HG02970 (cell line): Measurements from ENCODE around the gene GTF3C1.

Experiments
- ATAC-seq: cut with Tn5 transposase; IDR thresholded peaks from one replicate; pipeline ENCODE4 v1.9.1; 2021; ENCODE audit warnings: mild to moderate bottlenecking, moderate library complexity, moderate number of reproducible peaks; ENCODE audit not compliant: unreplicated experiment, low FRiP score

Gene GTF3C1, protein sequence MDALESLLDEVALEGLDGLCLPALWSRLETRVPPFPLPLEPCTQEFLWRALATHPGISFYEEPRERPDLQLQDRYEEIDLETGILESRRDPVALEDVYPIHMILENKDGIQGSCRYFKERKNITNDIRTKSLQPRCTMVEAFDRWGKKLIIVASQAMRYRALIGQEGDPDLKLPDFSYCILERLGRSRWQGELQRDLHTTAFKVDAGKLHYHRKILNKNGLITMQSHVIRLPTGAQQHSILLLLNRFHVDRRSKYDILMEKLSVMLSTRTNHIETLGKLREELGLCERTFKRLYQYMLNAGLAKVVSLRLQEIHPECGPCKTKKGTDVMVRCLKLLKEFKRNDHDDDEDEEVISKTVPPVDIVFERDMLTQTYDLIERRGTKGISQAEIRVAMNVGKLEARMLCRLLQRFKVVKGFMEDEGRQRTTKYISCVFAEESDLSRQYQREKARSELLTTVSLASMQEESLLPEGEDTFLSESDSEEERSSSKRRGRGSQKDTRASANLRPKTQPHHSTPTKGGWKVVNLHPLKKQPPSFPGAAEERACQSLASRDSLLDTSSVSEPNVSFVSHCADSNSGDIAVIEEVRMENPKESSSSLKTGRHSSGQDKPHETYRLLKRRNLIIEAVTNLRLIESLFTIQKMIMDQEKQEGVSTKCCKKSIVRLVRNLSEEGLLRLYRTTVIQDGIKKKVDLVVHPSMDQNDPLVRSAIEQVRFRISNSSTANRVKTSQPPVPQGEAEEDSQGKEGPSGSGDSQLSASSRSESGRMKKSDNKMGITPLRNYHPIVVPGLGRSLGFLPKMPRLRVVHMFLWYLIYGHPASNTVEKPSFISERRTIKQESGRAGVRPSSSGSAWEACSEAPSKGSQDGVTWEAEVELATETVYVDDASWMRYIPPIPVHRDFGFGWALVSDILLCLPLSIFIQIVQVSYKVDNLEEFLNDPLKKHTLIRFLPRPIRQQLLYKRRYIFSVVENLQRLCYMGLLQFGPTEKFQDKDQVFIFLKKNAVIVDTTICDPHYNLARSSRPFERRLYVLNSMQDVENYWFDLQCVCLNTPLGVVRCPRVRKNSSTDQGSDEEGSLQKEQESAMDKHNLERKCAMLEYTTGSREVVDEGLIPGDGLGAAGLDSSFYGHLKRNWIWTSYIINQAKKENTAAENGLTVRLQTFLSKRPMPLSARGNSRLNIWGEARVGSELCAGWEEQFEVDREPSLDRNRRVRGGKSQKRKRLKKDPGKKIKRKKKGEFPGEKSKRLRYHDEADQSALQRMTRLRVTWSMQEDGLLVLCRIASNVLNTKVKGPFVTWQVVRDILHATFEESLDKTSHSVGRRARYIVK (N-terminal part only)

DNA sequence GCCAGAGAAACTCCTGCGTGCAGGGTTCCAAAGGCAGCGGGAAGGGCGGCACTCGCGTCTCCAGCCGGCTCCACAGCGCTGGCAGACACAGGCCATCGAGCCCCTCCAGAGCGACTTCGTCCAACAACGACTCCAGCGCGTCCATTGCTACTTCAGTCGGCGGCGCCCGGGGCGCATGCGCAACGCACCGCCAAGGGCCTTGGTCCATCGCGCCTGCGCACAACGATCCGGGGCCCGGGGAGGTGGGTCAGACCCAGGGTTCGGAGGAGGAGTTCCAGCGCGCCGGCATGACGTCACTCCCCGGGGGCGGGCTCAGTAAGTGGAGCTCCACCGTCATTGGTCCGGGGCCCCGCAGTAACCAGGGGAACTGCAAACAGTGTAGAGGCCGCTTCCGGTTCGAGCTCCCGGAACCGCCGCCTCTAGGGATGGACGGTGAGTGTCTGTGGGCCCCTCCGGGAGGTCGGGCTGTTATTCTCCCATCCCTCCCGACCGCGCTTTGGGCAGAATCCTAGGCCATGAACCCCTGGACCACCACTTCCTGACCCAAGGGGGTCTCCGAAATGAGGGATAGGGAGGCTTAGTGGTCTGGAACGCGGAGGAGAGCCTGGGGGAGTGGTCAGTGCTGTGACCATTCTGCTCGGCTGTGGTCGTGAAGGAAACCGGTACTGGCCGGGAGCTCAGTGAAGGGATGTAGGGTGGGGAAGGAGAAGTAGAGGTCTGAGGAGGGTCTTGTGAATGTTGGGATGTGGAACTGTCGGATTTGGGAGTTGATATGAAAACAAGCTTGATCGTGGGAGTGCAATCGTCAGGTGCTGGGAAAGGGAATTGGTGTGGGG lies at the start of gene GTF3C1, which contains the start of gene KATNIP:
GTF3C1 (minus strand) TSS at position 168 of the 836 bp plus-strand sequence; CDS start at position 145, 23 bp downstream.
KATNIP (plus strand) TSS at position 399 of the 836 bp plus-strand sequence; CDS start at position 426, 27 bp downstream.
- peak; percentile 99 for ATAC-seq

DNA sequence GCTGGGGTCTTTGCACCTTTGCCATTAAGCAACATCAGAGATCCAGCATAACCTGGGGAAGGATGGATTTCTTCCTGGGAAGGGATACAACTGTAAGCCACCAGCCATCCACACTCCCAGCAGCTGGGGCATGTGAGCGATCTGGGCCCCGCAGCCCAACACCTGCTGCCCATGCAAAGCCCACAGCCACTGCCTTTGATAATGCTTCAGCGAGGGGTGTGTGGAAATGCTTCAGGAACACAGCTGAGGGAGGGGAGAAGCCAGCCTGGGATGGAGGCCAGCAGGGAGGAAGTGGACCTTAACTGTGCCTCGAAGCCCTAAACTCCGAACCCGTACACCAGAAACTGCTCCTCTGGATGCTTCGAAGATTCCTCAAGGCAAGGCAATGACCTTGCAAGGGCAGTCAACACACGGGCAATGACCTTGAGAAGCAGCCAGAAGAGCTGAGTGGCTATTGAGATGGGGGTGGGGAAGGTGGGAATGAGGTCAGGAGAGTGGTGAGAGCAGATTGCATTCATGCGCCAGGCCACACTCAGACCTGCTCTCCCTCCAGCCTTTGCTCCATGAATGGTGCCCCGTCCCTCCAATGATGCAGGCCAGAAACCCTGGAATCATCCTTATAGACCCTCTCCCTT lies 49.3 kb upstream of the GTF3C1 start:
- ATAC-seq = no peak

DNA sequence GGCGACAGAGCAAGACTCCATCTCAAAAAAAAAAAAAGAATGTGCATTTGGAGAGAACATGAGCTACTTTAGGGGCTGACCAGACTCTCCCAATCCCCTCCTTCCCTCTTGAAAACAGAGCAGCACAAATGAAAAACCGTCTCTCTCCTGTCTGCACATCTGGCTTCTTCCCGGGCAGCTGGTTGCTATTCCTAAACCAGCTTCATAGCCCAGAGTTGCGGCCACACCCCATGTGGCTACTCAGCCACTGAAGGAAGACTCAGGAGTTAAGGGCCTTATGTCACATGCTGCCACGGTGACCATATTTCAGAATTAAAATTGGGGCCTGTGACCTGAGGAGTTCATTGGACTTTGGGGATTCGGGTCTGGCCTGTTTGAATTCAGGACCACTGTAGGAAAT lies 48.5 kb upstream of the GTF3C1 start:
- no peak for ATAC-seq

DNA sequence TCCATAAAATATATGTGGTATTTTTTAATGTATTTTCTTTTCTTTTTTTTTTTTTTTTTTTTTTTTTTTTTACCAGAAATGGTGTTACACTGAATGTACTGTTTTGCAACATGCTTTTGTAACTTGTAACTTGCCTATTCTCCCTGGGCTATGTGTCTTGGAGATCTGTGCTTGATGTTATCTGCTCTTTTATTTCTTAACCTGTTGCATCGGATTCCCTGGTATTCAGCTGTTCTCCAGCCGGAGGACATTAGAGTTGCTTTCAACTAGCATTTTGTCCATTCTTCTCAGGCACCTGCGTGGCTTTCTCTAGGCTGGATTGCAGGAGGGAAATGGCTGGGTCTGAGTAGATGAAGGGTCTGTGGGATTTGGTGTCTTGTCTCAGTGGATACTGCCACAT lies 47.6 kb upstream of the GTF3C1 start:
- ATAC-seq = no peak

DNA sequence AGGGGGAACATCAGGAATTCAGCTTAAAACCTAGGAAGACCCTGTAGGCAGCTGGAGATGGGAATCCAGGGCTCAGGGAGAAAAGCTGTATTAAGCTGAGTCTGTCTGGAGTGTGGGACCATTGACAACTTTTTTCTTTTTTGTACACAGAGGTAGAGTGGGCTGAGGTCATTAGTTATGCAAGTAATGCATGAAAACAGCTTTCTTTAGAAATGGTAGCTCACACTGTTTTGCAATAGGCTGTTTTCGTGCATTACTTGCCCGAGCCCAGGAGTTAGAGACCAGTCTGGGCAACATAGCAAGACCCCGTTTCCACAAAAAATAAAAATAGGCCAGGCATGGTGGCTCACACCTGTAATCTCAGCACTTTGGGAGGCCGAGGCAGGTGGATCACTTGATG lies 46.7 kb upstream of the GTF3C1 start:
- ATAC-seq = no peak

DNA sequence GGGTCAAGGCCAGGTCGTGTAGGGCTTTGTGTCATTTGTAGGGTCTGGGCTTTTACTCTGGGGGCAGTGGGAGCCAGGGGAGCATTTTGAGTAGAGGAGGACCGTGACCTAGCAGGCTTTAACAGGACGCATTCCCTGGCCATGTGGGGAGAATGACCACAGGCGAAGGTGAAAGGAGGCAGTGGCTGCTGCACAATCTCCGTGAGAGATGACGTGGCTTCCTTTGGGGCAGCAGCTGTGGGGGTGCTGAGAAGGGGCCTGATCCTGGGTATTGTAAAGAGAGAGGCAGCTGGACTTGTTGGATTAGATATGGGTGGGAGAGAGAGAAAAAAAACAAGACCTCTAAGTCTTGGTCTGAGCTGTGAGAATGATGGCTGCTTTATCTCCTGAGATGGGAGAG lies 46.3 kb upstream of the GTF3C1 start:
- ATAC-seq = no peak

DNA sequence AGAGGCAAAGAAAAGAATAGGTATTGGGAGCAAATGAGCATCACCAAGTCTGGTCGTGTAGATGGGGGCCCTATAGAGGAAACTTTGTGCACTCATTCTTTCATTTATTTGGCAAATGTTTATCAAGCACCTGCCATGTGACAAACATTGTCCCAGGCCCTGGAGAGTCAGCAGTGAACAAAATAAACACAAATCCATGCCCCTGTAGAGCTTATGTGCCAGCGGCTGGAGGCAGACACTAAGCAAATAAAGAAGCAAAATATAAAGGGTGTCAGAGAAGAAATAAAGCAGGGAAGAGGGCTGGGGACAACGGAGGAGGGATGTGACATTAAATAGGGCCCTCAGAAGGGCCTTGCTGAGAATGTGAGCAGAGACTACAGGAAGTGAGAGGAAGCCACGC lies 45.8 kb upstream of the GTF3C1 start:
- ATAC-seq = no peak

DNA sequence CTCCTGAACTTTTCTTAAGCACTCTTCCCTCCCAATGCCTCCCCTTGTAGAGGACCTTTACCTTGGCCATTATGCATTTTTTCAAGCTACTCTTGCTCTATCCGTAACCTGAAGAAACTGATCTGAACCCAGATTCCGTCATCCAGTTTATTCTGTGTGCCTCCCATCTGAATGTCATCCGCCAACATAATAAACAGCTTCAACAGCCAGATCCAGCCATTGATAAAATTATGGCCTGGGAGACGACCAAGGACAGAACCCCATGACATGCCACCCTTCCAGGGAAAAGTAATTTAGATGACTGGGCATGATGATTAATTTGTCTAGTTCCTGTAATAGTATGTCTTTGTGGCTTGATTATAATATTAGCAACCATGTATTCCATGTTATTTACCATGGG lies 42.1 kb upstream of the GTF3C1 start:
- ATAC-seq = no peak

DNA sequence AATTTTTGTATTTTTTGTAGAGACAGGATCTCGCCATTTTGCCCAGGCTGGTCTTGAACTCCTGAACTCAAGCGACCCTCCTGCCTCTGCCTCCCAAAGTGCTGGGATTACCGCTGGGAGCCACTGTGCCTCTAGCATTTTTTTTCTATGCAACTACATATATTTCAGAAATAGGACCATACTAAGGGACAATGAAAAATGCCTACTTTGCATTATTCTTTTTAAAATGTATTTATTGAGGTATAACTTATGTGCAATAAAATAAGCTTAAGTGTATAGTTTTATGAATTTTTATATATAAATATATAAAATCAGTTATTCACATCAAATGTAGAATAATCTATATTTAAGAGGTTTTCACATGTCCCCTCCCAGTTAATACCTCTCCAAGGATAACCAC lies 38.3 kb upstream of the GTF3C1 start:
- no peak for ATAC-seq

DNA sequence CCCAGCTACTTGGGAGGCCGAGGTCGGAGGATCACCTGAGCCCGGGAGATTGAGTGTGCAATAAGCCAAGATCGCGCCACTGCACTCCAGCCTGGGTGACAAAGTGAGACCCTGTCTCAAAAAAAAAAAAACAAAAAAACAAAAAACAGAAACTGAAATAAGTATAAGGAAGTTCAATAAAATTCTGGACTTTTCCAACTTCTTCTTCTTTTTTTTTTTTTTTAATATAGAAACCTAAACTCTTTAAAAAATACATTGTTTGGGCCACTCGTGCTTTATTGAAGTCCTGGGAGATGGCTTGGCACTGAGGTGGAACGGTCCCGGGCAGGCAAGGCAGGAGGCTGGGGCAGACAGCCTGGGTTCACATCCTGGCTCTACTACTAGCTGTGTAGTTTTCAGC lies 37.0 kb upstream of the GTF3C1 start:
- no peak for ATAC-seq

DNA sequence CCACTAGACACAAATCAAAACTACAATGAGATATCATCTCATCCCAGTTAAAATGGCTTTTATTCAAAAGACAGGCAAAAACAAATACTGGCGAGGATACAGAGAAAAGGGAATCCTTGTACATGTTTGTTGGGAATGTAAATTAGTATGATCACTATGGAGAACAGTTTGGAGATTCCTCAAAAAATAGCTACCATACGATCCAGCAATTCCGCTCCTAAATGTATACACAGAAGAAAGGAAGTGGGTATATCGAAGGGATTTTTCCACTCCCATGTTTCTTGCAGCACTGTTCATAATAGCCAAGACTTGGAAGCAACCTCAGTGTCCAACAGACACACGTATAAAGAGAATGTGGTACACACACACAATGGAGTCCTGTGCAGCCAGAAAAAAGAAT lies 35.5 kb upstream of the GTF3C1 start:
- ATAC-seq = no peak

DNA sequence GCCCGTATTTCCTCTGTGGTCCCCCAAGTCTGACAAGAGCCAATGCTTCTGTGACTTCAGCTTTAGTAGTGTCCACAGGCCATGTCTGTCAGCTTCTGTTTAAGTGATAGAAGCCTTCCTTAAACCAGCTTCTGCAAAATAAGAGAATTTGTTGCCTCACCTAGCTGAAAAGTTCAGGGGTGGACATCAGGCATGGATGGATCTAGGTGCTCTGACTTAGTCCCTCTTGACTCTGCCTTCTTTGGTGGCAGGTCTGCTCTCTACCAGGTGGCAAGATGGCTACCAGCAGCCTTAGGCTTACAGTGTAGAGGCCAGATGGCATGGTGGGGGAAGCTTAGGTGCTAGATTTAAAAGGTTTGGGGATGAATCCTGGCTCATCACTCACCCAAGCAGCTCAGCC lies 33.9 kb upstream of the GTF3C1 start:
- ATAC-seq = no peak

DNA sequence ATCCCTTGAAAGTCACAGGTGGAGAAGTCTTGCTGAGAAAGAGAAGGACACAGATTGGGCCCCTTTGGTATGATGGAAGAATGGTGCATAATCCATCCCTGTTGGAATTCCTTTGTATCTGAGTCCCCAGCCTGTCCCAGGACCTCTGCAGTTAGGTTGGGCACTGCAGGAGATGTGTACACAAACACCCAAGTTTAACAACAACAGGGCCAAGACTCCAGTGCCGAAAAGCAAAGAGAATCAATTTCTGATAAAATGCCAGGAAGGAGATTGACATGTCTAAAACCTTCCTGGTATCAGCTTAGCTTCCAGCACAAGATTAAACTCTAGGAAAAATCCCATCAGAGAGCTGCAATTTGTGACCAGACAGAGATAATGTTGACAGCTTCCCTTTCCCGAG lies 33.2 kb upstream of the GTF3C1 start:
- ATAC-seq = no peak

DNA sequence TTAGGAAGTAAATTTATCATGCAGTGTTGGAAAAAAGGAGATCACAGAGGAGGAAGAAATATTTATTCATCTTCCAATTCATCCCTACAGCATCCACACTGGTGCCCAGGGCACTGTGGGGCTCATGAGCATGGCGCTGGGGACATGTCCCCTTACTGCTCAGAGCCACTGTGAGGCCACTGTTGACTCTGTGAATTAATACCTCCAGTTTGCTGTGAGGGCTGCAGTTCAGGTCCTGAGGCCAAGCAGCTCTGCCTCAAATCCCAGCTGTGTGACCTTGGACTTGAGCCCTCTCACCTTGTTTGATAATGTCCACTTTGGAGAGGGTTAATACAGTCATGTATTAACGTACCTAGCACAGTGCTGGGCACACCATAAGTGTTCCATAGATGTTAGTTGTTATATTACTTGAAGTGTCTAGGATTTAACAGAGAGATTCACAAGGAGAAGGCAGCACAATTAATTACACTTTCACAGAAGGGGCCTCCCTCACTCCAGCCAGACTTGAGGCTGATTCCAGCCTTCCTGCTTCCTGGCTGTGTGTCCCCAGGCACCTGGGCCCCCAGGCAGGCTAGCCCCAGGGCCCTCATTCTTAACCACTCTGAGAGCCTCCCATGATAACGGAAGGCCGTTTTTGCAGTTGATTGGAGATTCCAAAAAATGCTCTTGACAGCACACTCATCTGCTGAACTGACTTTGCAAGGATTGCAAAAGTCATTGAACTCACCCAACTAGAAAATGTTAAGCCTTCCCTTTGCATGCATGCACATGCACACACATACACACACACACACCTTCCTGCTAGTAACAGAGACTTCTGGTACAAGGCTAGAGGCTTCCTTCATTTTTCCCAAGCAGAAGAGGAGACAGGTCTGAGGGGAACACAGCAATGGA lies 29.6 kb upstream of the GTF3C1 start:
- no peak for ATAC-seq

DNA sequence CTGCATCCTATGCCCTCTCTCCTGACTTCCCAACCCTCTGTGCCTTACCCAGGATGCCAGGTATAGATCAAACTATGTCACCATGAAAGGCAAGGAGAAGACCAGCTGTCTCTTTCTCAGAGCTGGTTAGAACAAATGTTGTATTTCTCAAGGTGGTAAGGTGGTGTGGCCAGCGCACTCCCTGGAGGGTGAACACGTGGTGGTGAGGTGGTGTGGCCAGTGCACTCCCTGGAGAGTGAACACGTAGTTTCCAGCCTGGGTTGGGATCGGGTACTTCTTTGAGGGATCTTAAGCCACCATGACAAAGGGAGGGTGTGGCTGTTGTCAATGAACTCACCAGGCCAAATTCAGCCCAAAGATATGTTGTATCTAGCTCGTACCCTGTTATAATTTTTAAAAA lies 27.0 kb upstream of the GTF3C1 start:
- ATAC-seq = no peak

DNA sequence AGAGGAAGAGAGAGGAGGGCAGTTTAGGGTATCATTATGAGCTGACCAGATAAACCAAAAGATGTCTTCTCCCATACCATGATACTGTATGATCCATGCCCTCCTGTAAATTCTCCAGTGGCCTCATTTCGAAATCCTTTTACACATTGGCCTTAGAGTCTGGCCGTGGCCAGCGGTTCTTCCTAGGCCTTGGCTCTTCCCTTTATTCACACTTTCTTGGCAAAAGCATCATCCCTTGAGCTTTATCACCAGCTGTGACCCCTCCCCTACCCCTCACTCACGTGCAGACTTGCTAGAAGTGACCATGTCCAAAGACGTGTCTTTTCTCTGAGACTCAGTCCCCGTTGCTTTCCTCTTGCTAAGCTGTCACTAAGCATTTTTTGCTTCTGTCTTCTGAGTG lies 23.0 kb upstream of the GTF3C1 start:
- ATAC-seq = no peak

DNA sequence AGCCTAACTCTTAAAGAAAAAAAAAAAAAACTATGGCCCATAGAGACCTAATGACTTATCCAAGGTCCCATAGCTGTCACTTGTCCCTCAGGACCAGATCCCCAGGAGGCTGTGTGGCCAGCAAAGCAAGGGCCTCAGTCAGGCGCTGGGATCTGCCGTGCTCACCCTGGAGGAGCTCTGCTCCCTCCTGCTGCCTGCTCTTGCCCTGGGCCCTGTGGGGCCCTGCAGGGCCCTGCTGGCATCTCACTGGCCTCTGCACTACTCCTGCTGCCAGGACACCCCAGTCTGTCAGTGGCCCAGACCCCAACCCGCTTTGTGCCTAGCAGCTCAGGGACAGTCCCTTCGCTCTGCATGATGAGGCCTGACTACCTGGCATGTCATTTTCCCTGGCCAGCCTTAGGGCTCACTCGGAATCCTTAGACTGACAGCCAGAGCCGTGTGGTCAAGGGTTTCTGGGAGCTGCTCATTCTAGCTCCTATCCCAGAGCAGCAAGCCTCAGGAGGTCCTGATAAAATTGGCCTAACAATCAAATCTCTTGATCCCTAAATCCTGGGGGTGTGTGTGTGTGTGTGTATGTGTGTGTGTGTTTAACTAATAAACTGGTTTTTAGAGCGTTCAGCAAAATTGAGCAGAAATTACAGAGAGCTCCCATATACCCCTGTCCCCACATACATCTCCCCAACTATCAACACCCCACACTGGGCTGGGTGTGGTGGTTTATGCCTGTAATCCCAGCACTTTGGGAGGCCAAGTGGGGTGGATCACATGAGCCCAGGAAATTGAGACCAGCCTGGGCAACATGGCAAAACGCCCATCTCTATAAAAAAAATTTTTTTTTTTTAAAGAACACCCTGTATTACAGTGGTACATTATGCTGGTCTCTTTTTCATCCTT lies 22.0 kb upstream of the GTF3C1 start:
- no peak for ATAC-seq
